Endothelial cell of umbilical vein (primary cell): ENCODE measurements around the gene STOX1. TPM values are rescaled to one million over a fixed set of nuclear protein-coding genes. Genes with fewer than 3 reads are reported as not detected.

ENCODE experiments used
- BruUV-seq: library from RNA; stranded (reverse); fragments of 400-500 nt; replicated peaks from 2 replicates; lab custom pipeline; 2021; lab: Mats Ljungman, UMichigan
- CTCF ChIA-PET: fragments of 300-600, 350-600 bp; sonication (Branson Sonifier 250); formaldehyde crosslinking; loops from one replicate; lab custom pipeline; 2021; ENCODE audit warnings: antibody characterized with exemption, inconsistent platforms; lab: Charles Lee
- POLR2A ChIA-PET: fragments of 300-600, 350-600 bp; sonication (Branson Sonifier 250); formaldehyde crosslinking; loops from one replicate; lab custom pipeline; 2021; ENCODE audit warnings: antibody characterized with exemption, inconsistent platforms; lab: Charles Lee
- DNase-seq: peaks from one replicate; pipeline ENCODE4 v3.0.0-alpha.2; 2011; ENCODE audit warnings: low read depth, low spot score
- FAIRE-seq: peaks from 2 replicates; lab custom pipeline; 2011; peaks lifted over from hg19 to GRCh38; lab: Jason Lieb, UNC
- H2AFZ ChIP-seq: 2 replicates; pipeline ENCODE4 v1.6.0; 2012; ENCODE audit warnings: low read depth, low read length, control low read depth, inconsistent platforms
- H3K27ac ChIP-seq: 2 replicates; pipeline ENCODE4 v1.5.1; 2011; ENCODE audit warnings: low read depth, mild to moderate bottlenecking, control low read depth, low read length, moderate library complexity; ENCODE audit not compliant: insufficient read depth
- H3K27me3 ChIP-seq, 2 experiments: 2 replicates each; pipeline versions ENCODE4 v1.6.0 to v1.6.1; 2011; ENCODE audit warnings: low read length in 2 of 2, mixed read lengths in 1 of 2; ENCODE audit not compliant: control insufficient read depth in 2 of 2, insufficient read depth in 2 of 2
- H3K36me3 ChIP-seq, 2 experiments: 2 replicates in 1 of 2; 3 replicates in 1 of 2; pipeline ENCODE4 v1.5.1; 2011; ENCODE audit warnings: low read length in 2 of 2, mild to moderate bottlenecking in 1 of 2, moderate library complexity in 1 of 2; ENCODE audit not compliant: control insufficient read depth in 2 of 2, insufficient read depth in 2 of 2; ENCODE audit errors: extremely low read depth in 1 of 2
- H3K4me1 ChIP-seq: 3 replicates; pipeline ENCODE4 v1.5.1; 2011; ENCODE audit warnings: mild to moderate bottlenecking, low read length; ENCODE audit not compliant: control insufficient read depth, insufficient read depth; ENCODE audit errors: extremely low read depth
- H3K4me2 ChIP-seq: 2 replicates; pipeline ENCODE4 v1.6.1; 2011; ENCODE audit warnings: low read length, control low read depth, mixed read lengths; ENCODE audit not compliant: insufficient read depth
- H3K4me3 ChIP-seq, 3 experiments: fragments of 200-600 bp in 1 of 3; sonication (generic), shearing (Covaris generic) in 1 of 3; replicated peaks in 1 of 3; 2 replicates each; pipeline ENCODE4 v1.5.1; 2011 to 2016; ENCODE audit warnings: control low read depth in 3 of 3, low read length in 3 of 3, mild to moderate bottlenecking in 2 of 3, inconsistent platforms in 1 of 3, low read depth in 1 of 3, moderate library complexity in 1 of 3; ENCODE audit not compliant: insufficient read depth in 1 of 3
- H3K79me2 ChIP-seq: 2 replicates; pipeline ENCODE4 v1.6.0; 2012; ENCODE audit warnings: low read length, inconsistent platforms; ENCODE audit not compliant: control insufficient read depth, insufficient read depth
- H3K9ac ChIP-seq: replicated peaks from 2 replicates; pipeline ENCODE3; 2011; ENCODE audit warnings: low read length, control low read depth; ENCODE audit not compliant: insufficient read depth; ENCODE audit errors: extremely low read depth
- H3K9me1 ChIP-seq: replicated peaks from 3 replicates; pipeline ENCODE4 v1.6.0; 2011; ENCODE audit warnings: mild to moderate bottlenecking, low read length; ENCODE audit not compliant: control insufficient read depth, insufficient read depth; ENCODE audit errors: extremely low read depth
- H3K9me3 ChIP-seq: replicated peaks from 2 replicates; pipeline ENCODE4 v1.5.1; 2012; ENCODE audit warnings: low read length, inconsistent platforms; ENCODE audit not compliant: control insufficient read depth, insufficient read depth
- H4K20me1 ChIP-seq: replicated peaks from 2 replicates; pipeline ENCODE3; 2011; ENCODE audit warnings: mild to moderate bottlenecking, low read length; ENCODE audit not compliant: control insufficient read depth, insufficient read depth; ENCODE audit errors: extremely low read depth
- EZH2 ChIP-seq: IDR thresholded peaks from 2 replicates; pipeline ENCODE4 v1.6.1; 2012; ENCODE audit warnings: borderline replicate concordance, low read depth, mild to moderate bottlenecking, moderate library complexity, low read length, inconsistent platforms; ENCODE audit not compliant: severe bottlenecking
- FOS ChIP-seq: IDR thresholded peaks from 2 replicates; pipeline ENCODE4 v1.6.1; 2011; ENCODE audit warnings: mild to moderate bottlenecking, low read length, moderate library complexity, borderline replicate concordance; ENCODE audit not compliant: insufficient read depth
- GATA2 ChIP-seq: IDR thresholded peaks from 2 replicates; pipeline ENCODE4 v1.7.0; 2011; ENCODE audit warnings: low read depth, mild to moderate bottlenecking, moderate library complexity, mixed read lengths, low read length; ENCODE audit not compliant: insufficient read length, insufficient read depth
- JUN ChIP-seq: IDR thresholded peaks from 2 replicates; pipeline ENCODE4 v1.6.1; 2011; ENCODE audit warnings: borderline replicate concordance, low read depth; ENCODE audit not compliant: insufficient read length, insufficient read depth
- MYC ChIP-seq: IDR thresholded peaks from one replicate; pipeline ENCODE4 v1.6.1; 2011; ENCODE audit warnings: mild to moderate bottlenecking, low read depth, low read length
- POLR2A ChIP-seq: IDR thresholded peaks from 2 replicates; pipeline ENCODE4 v1.6.1; 2012; ENCODE audit warnings: low read depth, mild to moderate bottlenecking, control low read depth, low read length
- POLR2AphosphoS5 ChIP-seq: IDR thresholded peaks from 2 replicates; pipeline ENCODE4 v1.6.1; 2012; ENCODE audit warnings: low read depth, mild to moderate bottlenecking, control low read depth, low read length, moderate library complexity; ENCODE audit not compliant: insufficient read depth
- dilution Hi-C: fragments of 300-500 bp; cut with MboI; formaldehyde crosslinking; loops from one replicate; pipeline ENCODE4 v1.15.0; 2019; ENCODE audit warnings: low sequenced_read_pairs; ENCODE audit not compliant: extremely low pct_ligation_motif_present
- intact Hi-C: fragments of 100-400 bp; cut with micrococcal nuclease; formaldehyde crosslinking; loops from one replicate; pipeline ENCODE4 v1.10.0; 2022
- polyA plus RNA-seq, 4 experiments: library from polyadenylated mRNA; depleted of rRNA in 3 of 4; stranded (reverse) in 3 of 4; unstranded in 1 of 4; fragments of >200 nt; gene quantifications; 2 replicates each; pipeline versions ENCODE4 v1.2.1 to v1.2.3, GENCODE V29; 2011 to 2012; ENCODE audit warnings: missing spikeins in 1 of 4
- total RNA-seq: library from RNA; stranded (reverse); gene quantifications from 2 replicates; pipeline ENCODE4 v1.2.3, GENCODE V29; 2021
- TF ChIP-seq, protein P1 (sequence below): IDR thresholded peaks from 2 replicates; pipeline ENCODE4 v1.6.1; 2011; ENCODE audit not compliant: insufficient read depth, insufficient read length
- TF ChIP-seq, protein P2 (sequence below), 2 donors: IDR thresholded peaks; 1 replicate in 1 of 2; 2 replicates in 1 of 2; pipeline ENCODE4 v1.5.1; 2011; ENCODE audit warnings: low read length in 2 of 2, mild to moderate bottlenecking in 2 of 2, moderate library complexity in 2 of 2, control low read depth in 1 of 2, inconsistent platforms in 1 of 2, low read depth in 1 of 2; ENCODE audit not compliant: insufficient read depth in 1 of 2; ENCODE audit errors: extremely low read depth in 1 of 2

Gene STOX1
- total and polyA plus RNA-seq, 2 donors (not counting 3 experiments of a cell fraction or from before 2014, with no cell fraction given): 0.06 to 0.20 TPM

DNA sequence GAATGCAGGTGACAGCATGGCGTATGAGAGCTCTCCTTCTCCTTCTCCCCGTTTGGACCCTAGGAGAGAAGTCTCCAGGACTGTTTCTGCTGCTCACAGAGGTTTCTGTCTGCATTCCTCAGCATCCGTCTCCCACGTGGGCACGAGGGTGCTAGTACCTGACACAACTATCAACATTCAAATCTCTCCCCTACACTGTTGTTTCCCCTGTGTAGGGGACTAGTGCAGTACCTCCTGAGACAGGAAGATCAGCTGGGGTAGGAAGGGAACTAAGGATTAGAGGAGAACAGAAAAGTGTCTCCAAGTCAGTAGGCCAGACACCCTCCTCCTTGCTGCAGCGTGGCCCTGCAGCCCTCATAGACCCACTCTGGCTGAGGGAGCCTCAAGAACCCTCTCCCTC is 29.0 kb downstream of the STOX1 start:
- peaks cover 3 to 10% of the 10 kb centered on the region in 2 experiments for H3K27me3 ChIP-seq
- H3K4me2 ChIP-seq: no peak overlapping the region
- no peaks in the 10 kb centered on the region for H3K36me3 ChIP-seq
- H3K9ac ChIP-seq: no peak overlapping the region
- TF ChIP-seq MYC (no peak), FOS (no peak), GATA2 (no peak), EZH2 (no peak), JUN (no peak), POLR2AphosphoS5 (no peak), POLR2A (no peak)
- TF ChIP-seq, protein P1, sequence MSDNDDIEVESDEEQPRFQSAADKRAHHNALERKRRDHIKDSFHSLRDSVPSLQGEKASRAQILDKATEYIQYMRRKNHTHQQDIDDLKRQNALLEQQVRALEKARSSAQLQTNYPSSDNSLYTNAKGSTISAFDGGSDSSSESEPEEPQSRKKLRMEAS: no peak
- TF ChIP-seq, protein P2, sequence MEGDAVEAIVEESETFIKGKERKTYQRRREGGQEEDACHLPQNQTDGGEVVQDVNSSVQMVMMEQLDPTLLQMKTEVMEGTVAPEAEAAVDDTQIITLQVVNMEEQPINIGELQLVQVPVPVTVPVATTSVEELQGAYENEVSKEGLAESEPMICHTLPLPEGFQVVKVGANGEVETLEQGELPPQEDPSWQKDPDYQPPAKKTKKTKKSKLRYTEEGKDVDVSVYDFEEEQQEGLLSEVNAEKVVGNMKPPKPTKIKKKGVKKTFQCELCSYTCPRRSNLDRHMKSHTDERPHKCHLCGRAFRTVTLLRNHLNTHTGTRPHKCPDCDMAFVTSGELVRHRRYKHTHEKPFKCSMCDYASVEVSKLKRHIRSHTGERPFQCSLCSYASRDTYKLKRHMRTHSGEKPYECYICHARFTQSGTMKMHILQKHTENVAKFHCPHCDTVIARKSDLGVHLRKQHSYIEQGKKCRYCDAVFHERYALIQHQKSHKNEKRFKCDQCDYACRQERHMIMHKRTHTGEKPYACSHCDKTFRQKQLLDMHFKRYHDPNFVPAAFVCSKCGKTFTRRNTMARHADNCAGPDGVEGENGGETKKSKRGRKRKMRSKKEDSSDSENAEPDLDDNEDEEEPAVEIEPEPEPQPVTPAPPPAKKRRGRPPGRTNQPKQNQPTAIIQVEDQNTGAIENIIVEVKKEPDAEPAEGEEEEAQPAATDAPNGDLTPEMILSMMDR (IDR thresholded peaks at IDR 0.05; ENCODE audit: extremely low read depth in 1 of 2, insufficient read depth in 1 of 2, low read depth in 1 of 2, low read length in 2 of 2): no peak
- dilution Hi-C loops (no loop called here), intact Hi-C loops (no loop called here)
- no peak overlapping the region for H2AFZ ChIP-seq
- no peak overlapping the region for H3K27ac ChIP-seq
- CTCF ChIA-PET: interaction anchor here (0.7 kb wide), 1 partner anchor 27 kb away, joined by 3 read pairs; no protein-coding TSS in a partner anchor
- peaks cover 2% of the 10 kb centered on the region for H4K20me1 ChIP-seq
- DNase-seq (no peak), FAIRE-seq (no peak)
- no peaks in the 10 kb centered on the region for H3K4me1 ChIP-seq
- BruUV-seq: no TSS peak
- no peaks in the 10 kb centered on the region for H3K9me1 ChIP-seq
- no peaks in the 10 kb centered on the region for H3K79me2 ChIP-seq
- peaks cover 2% of the 10 kb centered on the region for H3K9me3 ChIP-seq
- no peak overlapping the region for H3K4me3 ChIP-seq
- POLR2A ChIA-PET: no interaction called here
